H9 (cell line): ENCODE data around the gene IGSF5. TPM values are rescaled to one million over a fixed set of nuclear protein-coding genes. Genes with fewer than 3 reads are reported as not detected.

Experiments used
- DNase-seq: peaks from one replicate; pipeline ENCODE4 v3.0.0-alpha.2; 2017
- H2AFZ ChIP-seq: one replicate; pipeline ENCODE4 v1.6.1; 2013; ENCODE audit warnings: mild to moderate bottlenecking, low read length, control low read depth, moderate library complexity
- H2AK5ac ChIP-seq: 2 replicates; pipeline ENCODE4 v1.6.1; 2013; ENCODE audit warnings: low read length, control low read depth, mixed read lengths; ENCODE audit not compliant: insufficient read length
- H2BK120ac ChIP-seq: one replicate; pipeline ENCODE4 v1.6.1; 2013; ENCODE audit warnings: low read depth, mild to moderate bottlenecking, low read length, control low read depth, inconsistent platforms; ENCODE audit not compliant: poor library complexity, severe bottlenecking
- H2BK12ac ChIP-seq: 2 replicates; pipeline ENCODE4 v1.6.1; 2013; ENCODE audit warnings: low read length, control low read depth, mixed read lengths, low read depth; ENCODE audit not compliant: insufficient read length
- H2BK15ac ChIP-seq: 2 replicates; pipeline ENCODE4 v1.6.1; 2013; ENCODE audit warnings: low read depth, low read length, control low read depth
- H2BK20ac ChIP-seq: one replicate; pipeline ENCODE4 v1.6.1; 2013; ENCODE audit warnings: low read depth, mild to moderate bottlenecking, low read length, control low read depth, inconsistent platforms; ENCODE audit not compliant: poor library complexity, severe bottlenecking
- H2BK5ac ChIP-seq: 2 replicates; pipeline ENCODE4 v1.6.1; 2013; ENCODE audit warnings: low read length, control low read depth, mixed read lengths; ENCODE audit not compliant: insufficient read length
- H3K14ac ChIP-seq: 2 replicates; pipeline ENCODE4 v1.6.1; 2013; ENCODE audit warnings: low read length, control low read depth; ENCODE audit not compliant: insufficient read depth
- H3K18ac ChIP-seq: 2 replicates; pipeline ENCODE4 v1.6.1; 2013; ENCODE audit warnings: low read depth, mild to moderate bottlenecking, mixed read lengths, low read length, control low read depth; ENCODE audit not compliant: insufficient read length
- H3K23ac ChIP-seq: 2 replicates; pipeline ENCODE4 v1.6.1; 2013; ENCODE audit warnings: low read length, control low read depth, mixed read lengths, low read depth; ENCODE audit not compliant: insufficient read length
- H3K23me2 ChIP-seq: 2 replicates; pipeline ENCODE4 v1.6.1; 2013; ENCODE audit warnings: low read depth, mild to moderate bottlenecking, mixed read lengths, low read length, control low read depth; ENCODE audit not compliant: insufficient read length, poor library complexity, severe bottlenecking
- H3K27ac ChIP-seq: 2 replicates; pipeline ENCODE4 v1.5.1; 2013; ENCODE audit warnings: low read length, control low read depth, mixed read lengths, low read depth; ENCODE audit not compliant: insufficient read length
- H3K27me3 ChIP-seq: 2 replicates; pipeline ENCODE4 v1.6.1; 2013; ENCODE audit warnings: low read length, control low read depth, inconsistent platforms; ENCODE audit not compliant: insufficient read depth
- H3K4ac ChIP-seq: 2 replicates; pipeline ENCODE4 v1.6.1; 2013; ENCODE audit warnings: low read depth, mild to moderate bottlenecking, control low read depth, inconsistent platforms, low read length, moderate library complexity
- H3K4me1 ChIP-seq: 2 replicates; pipeline ENCODE4 v1.6.1; 2013; ENCODE audit warnings: low read length, control low read depth, inconsistent platforms; ENCODE audit not compliant: insufficient read depth
- H3K4me2 ChIP-seq: 2 replicates; pipeline ENCODE4 v1.6.1; 2013; ENCODE audit warnings: low read length, control low read depth, mixed read lengths; ENCODE audit not compliant: insufficient read length, insufficient read depth
- H3K56ac ChIP-seq: 2 replicates; pipeline ENCODE4 v1.6.1; 2013; ENCODE audit warnings: low read depth, mild to moderate bottlenecking, mixed read lengths, low read length, control low read depth; ENCODE audit not compliant: insufficient read length
- H3K79me1 ChIP-seq: 2 replicates; pipeline ENCODE4 v1.6.1; 2013; ENCODE audit warnings: low read depth, mild to moderate bottlenecking, moderate library complexity, low read length, control low read depth, inconsistent platforms; ENCODE audit not compliant: insufficient read depth, poor library complexity, severe bottlenecking
- H3K79me2 ChIP-seq: 2 replicates; pipeline ENCODE4 v1.6.1; 2013; ENCODE audit warnings: low read length, control low read depth, inconsistent platforms; ENCODE audit not compliant: insufficient read depth
- H3K9ac ChIP-seq: 2 replicates; pipeline ENCODE4 v1.6.1; 2013; ENCODE audit warnings: low read length, control low read depth, mixed read lengths; ENCODE audit not compliant: insufficient read length; ENCODE audit errors: extremely low read depth
- H3K9me3 ChIP-seq: one replicate; pipeline ENCODE4 v1.6.1; 2013; ENCODE audit warnings: low read depth, low read length, inconsistent platforms; ENCODE audit not compliant: control insufficient read depth
- H3T11ph ChIP-seq: one replicate; pipeline ENCODE4 v1.6.1; 2013; ENCODE audit warnings: mild to moderate bottlenecking, low read length, control low read depth, inconsistent platforms
- H4K20me1 ChIP-seq: one replicate; pipeline ENCODE4 v1.6.1; 2013; ENCODE audit not compliant: control insufficient read depth, insufficient read length, insufficient read depth
- H4K5ac ChIP-seq: 2 replicates; pipeline ENCODE4 v1.6.1; 2013; ENCODE audit warnings: low read depth, mild to moderate bottlenecking, mixed read lengths, low read length, control low read depth; ENCODE audit not compliant: insufficient read length
- H4K8ac ChIP-seq: replicated peaks from 2 replicates; pipeline ENCODE4 v1.6.1; 2013; ENCODE audit warnings: low read length, control low read depth, mixed read lengths, low read depth; ENCODE audit not compliant: insufficient read length
- H4K91ac ChIP-seq: 2 replicates; pipeline ENCODE4 v1.6.1; 2013; ENCODE audit warnings: low read depth, mild to moderate bottlenecking, moderate library complexity, mixed read lengths, low read length, control low read depth; ENCODE audit not compliant: insufficient read length
- H3K27ac Mint-ChIP-seq, 3 experiments: 2 replicates in 2 of 3; 3 replicates in 1 of 3; pipeline ENCODE4 v1.8.0; 2020 to 2021; ENCODE audit warnings: mixed read lengths in 3 of 3, mild to moderate bottlenecking in 1 of 3, moderate library complexity in 1 of 3
- H3K27me3 Mint-ChIP-seq: 2 replicates; pipeline ENCODE4 v1.8.0; 2021; ENCODE audit warnings: low read depth, mild to moderate bottlenecking, moderate library complexity, mixed read lengths
- H3K36me3 Mint-ChIP-seq, 3 experiments: 2 replicates in 2 of 3; 3 replicates in 1 of 3; pipeline ENCODE4 v1.8.0; 2020 to 2021; ENCODE audit warnings: low read depth in 3 of 3, mixed read lengths in 3 of 3; ENCODE audit not compliant: insufficient read depth in 1 of 3
- H3K4me1 Mint-ChIP-seq, 2 experiments: 2 replicates each; pipeline ENCODE4 v1.8.0; 2020; ENCODE audit warnings: mixed read lengths in 2 of 2
- H3K4me3 Mint-ChIP-seq, 2 experiments: 2 replicates in 1 of 2; 3 replicates in 1 of 2; pipeline ENCODE4 v1.8.0; 2020 to 2021; ENCODE audit warnings: mild to moderate bottlenecking in 2 of 2, mixed read lengths in 2 of 2, moderate library complexity in 1 of 2
- H3K9me3 Mint-ChIP-seq, 2 experiments: 2 replicates in 1 of 2; 3 replicates in 1 of 2; pipeline ENCODE4 v1.8.0; 2020; ENCODE audit warnings: mild to moderate bottlenecking in 2 of 2, mixed read lengths in 2 of 2, moderate library complexity in 1 of 2
- CTCF ChIP-seq: fragments of 200-600 bp; sonication (generic); conservative IDR thresholded peaks from 3 replicates; pipeline ENCODE4 v1.8.0; 2021; ENCODE audit warnings: antibody characterized with exemption, mild to moderate bottlenecking
- WGBS: extraction: QIAGEN DNeasy Blood & Tissue Kit; methylation state at CpG from one replicate; pipeline ENCODE4 v1.1.7; 2013; ENCODE audit warnings: missing lambda C conversion rate, low lambda C conversion rate, mixed read lengths; ENCODE audit not compliant: insufficient read length; ENCODE audit errors: extremely low coverage; 5-methylcytosine and 5-hydroxymethylcytosine counted together
- total RNA-seq: library from RNA; stranded (reverse); gene quantifications from 2 replicates; pipeline ENCODE4 v1.2.1, GENCODE V29; 2021

IGSF5 gene
- total RNA-seq, 1 experiment from 2014 or later, result 2.1 TPM

DNA sequence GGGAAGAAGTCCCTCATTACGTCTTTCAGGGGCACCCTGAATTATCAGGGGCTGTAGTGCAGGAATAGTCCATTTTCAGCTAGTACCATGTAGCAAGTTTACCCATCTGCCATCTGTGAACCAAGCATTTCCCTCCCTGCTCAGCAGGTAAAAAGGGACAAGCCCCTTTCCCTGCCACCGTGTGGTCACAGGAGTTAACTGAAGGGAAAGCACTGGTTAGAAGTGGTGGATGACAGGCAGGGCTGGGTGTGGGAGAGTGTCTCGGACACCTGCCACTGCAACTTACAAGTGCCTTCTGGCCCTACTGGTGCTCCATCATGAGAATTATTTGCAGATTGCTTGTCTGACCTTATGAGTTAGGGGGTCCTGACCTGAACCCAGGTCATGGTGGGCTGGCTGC lies 32.0 kb upstream of the IGSF5 start:
- H2BK15ac ChIP-seq, result no peak overlapping the region
- no peak overlapping the region for H3K27ac ChIP-seq
- H4K5ac ChIP-seq, result no peak overlapping the region
- H3K4me1 ChIP-seq, result peaks cover 4% of the 10 kb centered on the region
- peak; percentile 58 for DNase-seq
- no peak overlapping the region for H3K23ac ChIP-seq
- no peaks in the 10 kb centered on the region for H3K23me2 ChIP-seq
- H2AK5ac ChIP-seq, result no peak overlapping the region
- H3K56ac ChIP-seq, result no peak overlapping the region
- no peak overlapping the region for H3K4ac ChIP-seq
- H3K18ac ChIP-seq, result no peak overlapping the region
- Mint-ChIP-seq H3K4me3 (no peak overlapping the region), H3K4me1 (peaks cover 13 to 29% of the 10 kb centered on the region in 2 experiments), H3K27me3 (no peaks in the 10 kb centered on the region), H3K36me3 (peaks cover 0 to 25% (median 10%) of the 10 kb centered on the region in 3 experiments; a peak in 4 of 7 replicates), H3K9me3 (no peaks in the 10 kb centered on the region; a peak in 1 of 5 replicates), H3K27ac (no peak overlapping the region)
- no peak overlapping the region for H2AFZ ChIP-seq
- no peaks in the 10 kb centered on the region for H3K79me2 ChIP-seq
- H3K14ac ChIP-seq, result no peak overlapping the region
- no peaks in the 10 kb centered on the region for H3K79me1 ChIP-seq
- no peaks in the 10 kb centered on the region for H3K9me3 ChIP-seq
- no peaks in the 10 kb centered on the region for H4K20me1 ChIP-seq
- no peaks in the 10 kb centered on the region for H3K27me3 ChIP-seq
- H2BK5ac ChIP-seq, result no peak overlapping the region
- TF ChIP-seq CTCF, result peak; percentile 56
- WGBS, result no CpG with 5 or more reads among the region's 3 CpGs
- H3K9ac ChIP-seq, result no peak overlapping the region
- H2BK120ac ChIP-seq, result no peak overlapping the region
- H4K91ac ChIP-seq, result no peak overlapping the region
- no peak overlapping the region for H3K4me2 ChIP-seq
- no peak overlapping the region for H4K8ac ChIP-seq
- no peak overlapping the region for H2BK20ac ChIP-seq
- no peak overlapping the region for H3T11ph ChIP-seq
- H2BK12ac ChIP-seq, result no peak overlapping the region
